WTC11 (cell line): Measurements from ENCODE around the gene PPP3R1. TPM values are rescaled to one million over a fixed set of nuclear protein-coding genes. Genes with fewer than 3 reads are reported as not detected.

Source experiments
- ATAC-seq: fragments of 200-7000 bp; cut with Tn5 transposase; 2 replicates; pipeline ENCODE4 v1.10.0; 2021; ENCODE audit warnings: mild to moderate bottlenecking, moderate library complexity
- CTCF ChIA-PET: fragments of 300-600 bp; sonication (Branson Sonifier 250); formaldehyde crosslinking; loops from one replicate; lab custom pipeline; 2021; ENCODE audit warnings: antibody characterized with exemption; lab: Charles Lee
- POLR2A ChIA-PET: fragments of 350-600 bp; sonication (Branson Sonifier 250); formaldehyde crosslinking; loops from one replicate; lab custom pipeline; 2021; ENCODE audit warnings: antibody characterized with exemption; lab: Charles Lee
- DNase-seq: peaks from one replicate; pipeline ENCODE4 v3.0.0; 2021; ENCODE audit warnings: low spot score
- H3K27ac Mint-ChIP-seq: 2 replicates; pipeline ENCODE4 v1.8.0; 2021; ENCODE audit warnings: mixed read lengths
- H3K27me3 Mint-ChIP-seq: 2 replicates; pipeline ENCODE4 v1.8.0; 2021; ENCODE audit warnings: low read depth, mild to moderate bottlenecking, moderate library complexity, mixed read lengths
- H3K36me3 Mint-ChIP-seq: 2 replicates; pipeline ENCODE4 v1.8.0; 2021; ENCODE audit warnings: mixed read lengths
- H3K4me1 Mint-ChIP-seq: 2 replicates; pipeline ENCODE4 v1.8.0; 2022; ENCODE audit warnings: mixed read lengths
- H3K4me3 Mint-ChIP-seq: 2 replicates; pipeline ENCODE4 v1.8.0; 2021; ENCODE audit warnings: mild to moderate bottlenecking, moderate library complexity, mixed read lengths
- H3K9me3 Mint-ChIP-seq: 2 replicates; pipeline ENCODE4 v1.8.0; 2021; ENCODE audit warnings: mixed read lengths
- ARID4B ChIP-seq: sonication (generic); formaldehyde crosslinking; IDR thresholded peaks from 2 replicates; pipeline ENCODE4 v1.8.0; 2023; ENCODE audit warnings: missing genetic modification reagents, mild to moderate bottlenecking, borderline replicate concordance
- E2F5 ChIP-seq: sonication (generic); formaldehyde crosslinking; IDR thresholded peaks from 2 replicates; pipeline ENCODE4 v1.8.1; 2022; ENCODE audit warnings: mild to moderate bottlenecking, moderate library complexity, missing genetic modification reagents
- ELF4 ChIP-seq: sonication (generic); formaldehyde crosslinking; IDR thresholded peaks from 2 replicates; pipeline ENCODE4 v1.8.1; 2022; ENCODE audit warnings: low read depth, mild to moderate bottlenecking, moderate library complexity, missing genetic modification reagents
- EMX1 ChIP-seq: fragments of 250-450 bp; sonication (Bioruptor Pico); IDR thresholded peaks from 2 replicates; pipeline ENCODE4 v1.8.0; 2021; ENCODE audit warnings: mild to moderate bottlenecking
- ERG ChIP-seq: fragments of 250-450 bp; sonication (Bioruptor Pico); IDR thresholded peaks from 2 replicates; pipeline ENCODE4 v1.8.0; 2021; ENCODE audit warnings: mild to moderate bottlenecking
- FOXP4 ChIP-seq: sonication (generic); formaldehyde crosslinking; IDR thresholded peaks from 2 replicates; pipeline ENCODE4 v1.8.0; 2022; ENCODE audit warnings: mild to moderate bottlenecking, missing genetic modification reagents
- NFYB ChIP-seq: sonication (generic); formaldehyde crosslinking; conservative IDR thresholded peaks from 2 replicates; pipeline ENCODE4 v1.8.0; 2022; ENCODE audit warnings: low read depth, missing genetic modification reagents
- SMAD3 ChIP-seq: sonication (generic); formaldehyde crosslinking; IDR thresholded peaks from 2 replicates; pipeline ENCODE4 v1.8.0; 2022; ENCODE audit warnings: missing genetic modification reagents, mild to moderate bottlenecking, borderline replicate concordance
- ZNF396 ChIP-seq: fragments of 250-450 bp; sonication (Bioruptor Pico); IDR thresholded peaks from 2 replicates; pipeline ENCODE4 v1.8.0; 2021; ENCODE audit warnings: mild to moderate bottlenecking, moderate library complexity, borderline replicate concordance
- ZNF425 ChIP-seq: fragments of 250-450 bp; sonication (Bioruptor Pico); conservative IDR thresholded peaks from 2 replicates; pipeline ENCODE4 v1.9.0; 2021; ENCODE audit warnings: mild to moderate bottlenecking
- total RNA-seq: library from RNA; stranded (reverse); gene quantifications from 3 replicates; pipeline ENCODE4 v1.2.3, GENCODE V29; 2021
- TF ChIP-seq, protein P1 (sequence below): sonication (generic); formaldehyde crosslinking; conservative IDR thresholded peaks from 2 replicates; pipeline ENCODE4 v1.8.1; 2022; ENCODE audit warnings: mild to moderate bottlenecking, missing genetic modification reagents
- TF ChIP-seq, protein P2 (sequence below): sonication (generic); formaldehyde crosslinking; IDR thresholded peaks from 2 replicates; pipeline ENCODE4 v1.8.1; 2023; ENCODE audit warnings: mild to moderate bottlenecking, missing genetic modification reagents
- TF ChIP-seq, protein P3 (sequence below): sonication (generic); formaldehyde crosslinking; IDR thresholded peaks from 2 replicates; pipeline ENCODE4 v1.8.0; 2022; ENCODE audit warnings: missing genetic modification reagents
- TF ChIP-seq, protein P4 (sequence below): sonication (generic); formaldehyde crosslinking; IDR thresholded peaks from 2 replicates; pipeline ENCODE4 v1.8.0; 2023; ENCODE audit warnings: missing genetic modification reagents

PPP3R1 gene
- total RNA-seq, 1 experiment from 2014 or later: 61.4 TPM

DNA sequence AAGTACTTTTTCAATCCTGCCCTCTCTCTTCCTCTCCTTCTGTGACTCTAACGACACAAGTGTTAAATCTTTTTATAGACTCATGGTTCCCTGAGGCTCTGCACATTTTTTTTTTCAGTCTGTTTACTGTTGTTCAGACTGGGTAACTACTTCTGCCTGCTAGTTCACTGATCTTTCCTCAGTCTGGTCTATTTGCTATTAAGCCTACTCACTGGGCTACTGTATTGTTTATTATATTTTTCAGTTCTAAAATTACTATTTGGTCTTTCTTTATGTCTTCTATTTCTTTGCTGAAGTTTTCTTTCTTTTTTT is 21.3 kb downstream of the PPP3R1 start (continued):
- no peak for TF ChIP-seq ARID4B
- TF ChIP-seq ERG (CRISPR knock-in tag): no peak
- TF ChIP-seq ELF4 (CRISPR knock-in tag): no peak
- no peak for TF ChIP-seq FOXP4 (CRISPR knock-in tag)
- TF ChIP-seq, protein P1, sequence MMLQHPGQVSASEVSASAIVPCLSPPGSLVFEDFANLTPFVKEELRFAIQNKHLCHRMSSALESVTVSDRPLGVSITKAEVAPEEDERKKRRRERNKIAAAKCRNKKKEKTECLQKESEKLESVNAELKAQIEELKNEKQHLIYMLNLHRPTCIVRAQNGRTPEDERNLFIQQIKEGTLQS: no peak

GRCh38 chr2:68230241-68231060 is 21.9 kb downstream of the PPP3R1 start:
- CTCF ChIA-PET: interaction anchor here (1.2 kb wide), 2 partner anchors 61 to 128 kb away, joined by 3 read pairs; no protein-coding TSS in a partner anchor
- TF ChIP-seq, protein P2, sequence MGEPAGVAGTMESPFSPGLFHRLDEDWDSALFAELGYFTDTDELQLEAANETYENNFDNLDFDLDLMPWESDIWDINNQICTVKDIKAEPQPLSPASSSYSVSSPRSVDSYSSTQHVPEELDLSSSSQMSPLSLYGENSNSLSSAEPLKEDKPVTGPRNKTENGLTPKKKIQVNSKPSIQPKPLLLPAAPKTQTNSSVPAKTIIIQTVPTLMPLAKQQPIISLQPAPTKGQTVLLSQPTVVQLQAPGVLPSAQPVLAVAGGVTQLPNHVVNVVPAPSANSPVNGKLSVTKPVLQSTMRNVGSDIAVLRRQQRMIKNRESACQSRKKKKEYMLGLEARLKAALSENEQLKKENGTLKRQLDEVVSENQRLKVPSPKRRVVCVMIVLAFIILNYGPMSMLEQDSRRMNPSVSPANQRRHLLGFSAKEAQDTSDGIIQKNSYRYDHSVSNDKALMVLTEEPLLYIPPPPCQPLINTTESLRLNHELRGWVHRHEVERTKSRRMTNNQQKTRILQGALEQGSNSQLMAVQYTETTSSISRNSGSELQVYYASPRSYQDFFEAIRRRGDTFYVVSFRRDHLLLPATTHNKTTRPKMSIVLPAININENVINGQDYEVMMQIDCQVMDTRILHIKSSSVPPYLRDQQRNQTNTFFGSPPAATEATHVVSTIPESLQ: no peak
- no peak for TF ChIP-seq ZNF396
- TF ChIP-seq, protein P3, sequence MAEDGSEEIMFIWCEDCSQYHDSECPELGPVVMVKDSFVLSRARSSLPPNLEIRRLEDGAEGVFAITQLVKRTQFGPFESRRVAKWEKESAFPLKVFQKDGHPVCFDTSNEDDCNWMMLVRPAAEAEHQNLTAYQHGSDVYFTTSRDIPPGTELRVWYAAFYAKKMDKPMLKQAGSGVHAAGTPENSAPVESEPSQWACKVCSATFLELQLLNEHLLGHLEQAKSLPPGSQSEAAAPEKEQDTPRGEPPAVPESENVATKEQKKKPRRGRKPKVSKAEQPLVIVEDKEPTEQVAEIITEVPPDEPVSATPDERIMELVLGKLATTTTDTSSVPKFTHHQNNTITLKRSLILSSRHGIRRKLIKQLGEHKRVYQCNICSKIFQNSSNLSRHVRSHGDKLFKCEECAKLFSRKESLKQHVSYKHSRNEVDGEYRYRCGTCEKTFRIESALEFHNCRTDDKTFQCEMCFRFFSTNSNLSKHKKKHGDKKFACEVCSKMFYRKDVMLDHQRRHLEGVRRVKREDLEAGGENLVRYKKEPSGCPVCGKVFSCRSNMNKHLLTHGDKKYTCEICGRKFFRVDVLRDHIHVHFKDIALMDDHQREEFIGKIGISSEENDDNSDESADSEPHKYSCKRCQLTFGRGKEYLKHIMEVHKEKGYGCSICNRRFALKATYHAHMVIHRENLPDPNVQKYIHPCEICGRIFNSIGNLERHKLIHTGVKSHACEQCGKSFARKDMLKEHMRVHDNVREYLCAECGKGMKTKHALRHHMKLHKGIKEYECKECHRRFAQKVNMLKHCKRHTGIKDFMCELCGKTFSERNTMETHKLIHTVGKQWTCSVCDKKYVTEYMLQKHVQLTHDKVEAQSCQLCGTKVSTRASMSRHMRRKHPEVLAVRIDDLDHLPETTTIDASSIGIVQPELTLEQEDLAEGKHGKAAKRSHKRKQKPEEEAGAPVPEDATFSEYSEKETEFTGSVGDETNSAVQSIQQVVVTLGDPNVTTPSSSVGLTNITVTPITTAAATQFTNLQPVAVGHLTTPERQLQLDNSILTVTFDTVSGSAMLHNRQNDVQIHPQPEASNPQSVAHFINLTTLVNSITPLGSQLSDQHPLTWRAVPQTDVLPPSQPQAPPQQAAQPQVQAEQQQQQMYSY (CRISPR knock-in tag): no peak
- TF ChIP-seq, protein P4, sequence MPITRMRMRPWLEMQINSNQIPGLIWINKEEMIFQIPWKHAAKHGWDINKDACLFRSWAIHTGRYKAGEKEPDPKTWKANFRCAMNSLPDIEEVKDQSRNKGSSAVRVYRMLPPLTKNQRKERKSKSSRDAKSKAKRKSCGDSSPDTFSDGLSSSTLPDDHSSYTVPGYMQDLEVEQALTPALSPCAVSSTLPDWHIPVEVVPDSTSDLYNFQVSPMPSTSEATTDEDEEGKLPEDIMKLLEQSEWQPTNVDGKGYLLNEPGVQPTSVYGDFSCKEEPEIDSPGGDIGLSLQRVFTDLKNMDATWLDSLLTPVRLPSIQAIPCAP (CRISPR knock-in tag): no peak
- no peak for TF ChIP-seq ZNF425 (CRISPR knock-in tag)
- TF ChIP-seq SMAD3 (CRISPR knock-in tag): no peak
- TF ChIP-seq NFYB (CRISPR knock-in tag): no peak
- TF ChIP-seq EMX1 (CRISPR knock-in tag): no peak
- no peak for TF ChIP-seq E2F5 (CRISPR knock-in tag)

More at GRCh38 chr2:68230241-68231060, 21.9 kb downstream of the PPP3R1 start:
- ATAC-seq: no peak
- Mint-ChIP-seq H3K27me3 (no peaks in the 10 kb centered on the region), H3K9me3 (no peaks in the 10 kb centered on the region), H3K4me3 (no peak overlapping the region), H3K4me1 (peaks cover 33% of the 10 kb centered on the region), H3K27ac (peak overlapping the region; percentile 67), H3K36me3 (no peaks in the 10 kb centered on the region)
- POLR2A ChIA-PET: no interaction called here
- DNase-seq: no peak
